SK-N-SH (cell line): ENCODE measurements around the gene TNK2. TPM values are rescaled to one million over a fixed set of nuclear protein-coding genes. Genes with fewer than 3 reads are reported as not detected.
"Not testable (repeated sequence)": the region's sequence is repeated elsewhere in the genome, so short reads cannot be mapped to it uniquely, and the experiment has no call there.

ENCODE experiments used
- CTCF ChIA-PET: fragments of 300-600, 350-600 bp; formaldehyde crosslinking; extraction: SDS; loops from one replicate; lab custom pipeline; 2021; lab: Yijun Ruan, JAX
- POLR2A ChIA-PET: fragments of 350-600 bp; sonication (Branson Sonifier 250); formaldehyde crosslinking; extraction: SDS; loops from one replicate; lab custom pipeline; 2020; ENCODE audit warnings: antibody characterized with exemption, inconsistent platforms; lab: Yijun Ruan, JAX
- DNase-seq: peaks from one replicate; pipeline ENCODE4 v3.0.0; 2012
- H2AFZ ChIP-seq: fragments of 200-600 bp; sonication (generic); 2 replicates; pipeline ENCODE4 v1.8.1; 2016; ENCODE audit warnings: antibody characterized with exemption, mild to moderate bottlenecking, low read depth
- H3F3A ChIP-seq: fragments of 200-600 bp; sonication (generic); replicated peaks from 2 replicates; pipeline ENCODE3; 2016; ENCODE audit warnings: antibody characterized with exemption, mild to moderate bottlenecking; ENCODE audit not compliant: insufficient read depth
- H3K27ac ChIP-seq, 2 experiments: fragments of 200-500 bp in 1 of 2; fragments of 200-600 bp in 1 of 2; sonication (Bioruptor generic) in 1 of 2; sonication (generic), shearing (Covaris generic) in 1 of 2; 2 replicates each; pipeline versions ENCODE4 v1.5.1 to v1.6.1; 2014 to 2016; ENCODE audit warnings: low read depth in 2 of 2, inconsistent platforms in 1 of 2, low read length in 1 of 2, mild to moderate bottlenecking in 1 of 2, mixed read lengths in 1 of 2
- H3K27me3 ChIP-seq: fragments of 200-600 bp; sonication (generic), shearing (Covaris generic); 2 replicates; pipeline ENCODE4 v1.6.1; 2016; ENCODE audit warnings: mixed run types; ENCODE audit not compliant: insufficient read depth
- H3K36me3 ChIP-seq, 2 experiments: fragments of 200-500 bp in 1 of 2; fragments of 200-600 bp in 1 of 2; sonication (Bioruptor generic) in 1 of 2; sonication (generic) in 1 of 2; replicated peaks in 1 of 2; 2 replicates each; pipeline versions ENCODE3 to v1.5.1; 2014 to 2016; ENCODE audit warnings: low read length in 1 of 2, mild to moderate bottlenecking in 1 of 2; ENCODE audit not compliant: insufficient read depth in 2 of 2, control insufficient read depth in 1 of 2
- H3K4me1 ChIP-seq, 2 experiments: fragments of 200-500 bp in 1 of 2; fragments of 200-600 bp in 1 of 2; sonication (Bioruptor generic) in 1 of 2; sonication (generic), shearing (Covaris generic) in 1 of 2; 2 replicates each; pipeline versions ENCODE4 v1.5.1 to v1.6.1; 2014 to 2016; ENCODE audit warnings: low read depth in 1 of 2, low read length in 1 of 2, mixed run types in 1 of 2; ENCODE audit not compliant: insufficient read depth in 2 of 2, control insufficient read depth in 1 of 2
- H3K4me2 ChIP-seq: fragments of 200-600 bp; sonication (generic), shearing (Covaris generic); 2 replicates; pipeline ENCODE4 v1.6.1; 2017; ENCODE audit warnings: mixed run types
- H3K4me3 ChIP-seq, 2 experiments: fragments of 200-500 bp in 1 of 2; fragments of 200-600 bp in 1 of 2; sonication (Bioruptor generic) in 1 of 2; sonication (generic), shearing (Covaris generic) in 1 of 2; 2 replicates each; pipeline versions ENCODE4 v1.5.1 to v1.8.1; 2014 to 2016; ENCODE audit warnings: low read depth in 2 of 2, inconsistent platforms in 1 of 2, low read length in 1 of 2, mild to moderate bottlenecking in 1 of 2, mixed read lengths in 1 of 2, moderate library complexity in 1 of 2
- H3K79me2 ChIP-seq: fragments of 200-600 bp; sonication (generic); 2 replicates; pipeline ENCODE4 v1.8.1; 2017; ENCODE audit warnings: mild to moderate bottlenecking; ENCODE audit not compliant: insufficient read depth
- H3K9ac ChIP-seq: fragments of 200-600 bp; sonication (generic); 2 replicates; pipeline ENCODE4 v1.6.1; 2017; ENCODE audit warnings: mixed run types
- H3K9me2 ChIP-seq: fragments of 200-600 bp; sonication (generic); 2 replicates; pipeline ENCODE4 v1.6.1; 2017; ENCODE audit warnings: mixed run types
- H3K9me3 ChIP-seq: fragments of 200-600 bp; sonication (generic); 2 replicates; pipeline ENCODE4 v1.6.1; 2017; ENCODE audit warnings: mixed run types, mild to moderate bottlenecking, moderate library complexity
- H4K20me1 ChIP-seq: fragments of 200-600 bp; sonication (generic); 2 replicates; pipeline ENCODE4 v1.6.1; 2017; ENCODE audit warnings: mild to moderate bottlenecking, mixed run types; ENCODE audit not compliant: insufficient read depth
- CHD2 ChIP-seq: fragments of 150-350 bp; IDR thresholded peaks from 2 replicates; pipeline ENCODE4 v1.6.1; 2018; ENCODE audit warnings: low read length; ENCODE audit not compliant: partially characterized antibody
- ELF1 ChIP-seq: IDR thresholded peaks from 2 replicates; pipeline ENCODE4 v1.4.0; 2012
- EZH2phosphoT487 ChIP-seq: fragments of 200-600 bp; sonication (generic); IDR thresholded peaks from 2 replicates; pipeline ENCODE4 v1.6.1; 2017; ENCODE audit warnings: low read depth, mixed run types, mild to moderate bottlenecking, antibody characterized with exemption, moderate library complexity, borderline replicate concordance
- FOXJ3 ChIP-seq: sonication (generic); formaldehyde crosslinking; IDR thresholded peaks from 2 replicates; pipeline ENCODE4 v1.5.1; 2020; ENCODE audit warnings: mild to moderate bottlenecking, missing genetic modification reagents
- FOXM1 ChIP-seq: IDR thresholded peaks from 2 replicates; pipeline ENCODE4 v1.4.0; 2012; ENCODE audit warnings: low read depth, mild to moderate bottlenecking
- MXI1 ChIP-seq: IDR thresholded peaks from 2 replicates; pipeline ENCODE4 v1.6.1; 2012; ENCODE audit warnings: mild to moderate bottlenecking, low read depth, low read length, improper control_type of control experiment
- NRF1 ChIP-seq: IDR thresholded peaks from 2 replicates; pipeline ENCODE4 v1.6.1; 2012; ENCODE audit warnings: low read depth, mild to moderate bottlenecking, low read length
- RAD21 ChIP-seq: IDR thresholded peaks from 2 replicates; pipeline ENCODE4 v1.6.1; 2012; ENCODE audit warnings: mild to moderate bottlenecking, low read length
- RXRA ChIP-seq: IDR thresholded peaks from 2 replicates; pipeline ENCODE4 v1.4.0; 2012; ENCODE audit warnings: low read depth, mild to moderate bottlenecking, borderline replicate concordance
- SMC3 ChIP-seq: IDR thresholded peaks from 2 replicates; pipeline ENCODE4 v1.6.1; 2012; ENCODE audit warnings: low read depth, low read length, improper control_type of control experiment
- TAF1 ChIP-seq: IDR thresholded peaks from 2 replicates; pipeline ENCODE4 v1.6.1; 2012; ENCODE audit warnings: low read depth, mild to moderate bottlenecking, low read length, moderate library complexity, borderline replicate concordance
- WGBS: methylation state at CpG from one replicate; pipeline ENCODE4 v1.1.6; 2017; ENCODE audit warnings: low lambda C conversion rate; 5-methylcytosine and 5-hydroxymethylcytosine counted together
- polyA plus RNA-seq, 3 experiments: library from polyadenylated mRNA; depleted of rRNA; stranded (reverse); fragments of >200 nt; gene quantifications; 2 replicates each; pipeline ENCODE4 v1.2.3, GENCODE V29; 2012
- TF ChIP-seq, protein P1 (sequence below): fragments of 150-350 bp; IDR thresholded peaks from 2 replicates; pipeline ENCODE4 v1.6.1; 2017; ENCODE audit warnings: antibody characterized with exemption, low read length, low read depth, borderline replicate concordance
- TF ChIP-seq, protein P2 (sequence below): IDR thresholded peaks from 2 replicates; pipeline ENCODE4; 2012
- TF ChIP-seq, protein P3 (sequence below): fragments of 150-350 bp; IDR thresholded peaks from 2 replicates; pipeline ENCODE4 v1.6.1; 2016; ENCODE audit warnings: mild to moderate bottlenecking, low read depth, low read length
- TF ChIP-seq, protein P4 (sequence below): IDR thresholded peaks from 2 replicates; pipeline ENCODE4 v1.6.1; 2012; ENCODE audit warnings: mild to moderate bottlenecking, low read depth, low read length, moderate library complexity

Gene TNK2
- polyA plus RNA-seq, 1 of the 3 experiments (the other 2 are of a cell fraction) = 17.3 TPM

DNA sequence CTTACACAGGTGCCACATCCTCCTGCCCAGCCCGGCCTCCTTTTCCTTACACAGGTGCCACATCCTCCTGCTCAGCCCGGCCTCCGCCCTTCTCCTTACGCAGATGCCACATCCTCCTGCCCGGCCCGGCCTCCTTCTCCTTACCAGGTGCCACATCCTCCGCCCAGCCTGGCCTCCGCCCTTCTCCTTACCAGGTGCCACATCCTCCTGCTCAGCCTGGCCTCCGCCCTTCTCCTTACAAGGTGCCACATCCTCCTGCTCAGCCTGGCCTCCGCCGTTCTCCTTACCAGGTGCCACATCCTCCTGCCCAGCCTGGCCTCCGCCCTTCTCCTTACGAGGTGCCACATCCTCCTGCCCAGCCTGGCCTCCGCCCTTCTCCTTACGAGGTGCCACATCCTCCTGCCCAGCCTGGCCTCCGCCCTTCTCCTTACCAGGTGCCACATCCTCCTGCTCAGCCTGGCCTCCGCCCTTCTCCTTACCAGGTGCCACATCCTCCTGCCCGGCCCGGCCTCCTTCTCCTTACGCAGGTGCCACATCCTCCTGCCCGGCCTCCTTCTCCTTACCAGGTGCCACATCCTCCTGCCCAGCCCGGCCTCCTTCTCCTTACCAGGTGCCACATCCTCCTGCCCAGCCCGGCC is 92.0 kb downstream of the TNK2 start:
- H3K4me3 ChIP-seq, H3K27ac ChIP-seq, H3K9ac ChIP-seq, H3K9me2 ChIP-seq, H3K79me2 ChIP-seq, H3K27me3 ChIP-seq, H4K20me1 ChIP-seq, POLR2A ChIA-PET, H3K36me3 ChIP-seq, H3K4me2 ChIP-seq, H2AFZ ChIP-seq, DNase-seq, H3K9me3 ChIP-seq, H3K4me1 ChIP-seq, H3F3A ChIP-seq, CTCF ChIA-PET: not testable (repeated sequence)
- 71% methylated on average over 23 of the region's 23 CpGs for WGBS

DNA sequence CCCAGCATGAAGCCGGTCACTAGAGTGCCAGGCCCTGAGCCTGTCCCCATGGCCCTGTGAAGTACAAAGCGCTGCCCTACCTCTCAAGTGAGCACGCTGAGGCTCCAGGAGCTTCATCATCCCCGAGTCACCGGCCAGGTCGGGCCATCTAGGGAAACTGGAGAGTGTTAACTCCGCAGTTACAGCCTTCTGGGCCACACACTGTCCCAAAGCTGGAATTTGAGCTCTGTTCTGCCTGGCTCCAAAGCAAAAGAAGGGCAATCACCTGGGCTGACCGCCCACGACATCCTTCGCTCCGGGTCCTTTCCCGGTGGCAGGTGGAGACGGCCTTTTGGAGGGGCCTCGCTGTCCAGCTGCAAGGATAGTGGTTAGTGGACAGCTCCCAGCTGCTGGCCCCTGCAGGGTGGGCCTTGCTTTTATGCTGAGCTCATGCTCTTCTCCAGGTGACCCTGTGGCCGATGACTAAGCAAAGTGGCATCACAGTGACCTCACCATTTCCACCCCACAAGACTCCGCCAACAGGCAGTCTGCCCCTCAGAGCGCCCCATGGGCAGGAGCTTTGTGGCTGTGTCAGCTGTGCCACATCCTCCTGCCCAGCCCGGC is 93.1 kb downstream of the TNK2 start:
- Histone ChIP-seq H3K4me3 (no peak overlapping the region), H3K9me3 (no peaks in the 10 kb centered on the region), H3K79me2 (no peaks in the 10 kb centered on the region), H3K4me1 (peaks cover 0 to 4% of the 10 kb centered on the region in 2 experiments; a peak in 1 of 4 replicates), H3F3A (no peaks in the 10 kb centered on the region), H4K20me1 (no peaks in the 10 kb centered on the region), H3K9ac (no peak overlapping the region), H3K4me2 (no peak overlapping the region), H3K9me2 (no peaks in the 10 kb centered on the region), H3K27ac (no peak overlapping the region), H2AFZ (no peak overlapping the region), H3K36me3 (no peaks in the 10 kb centered on the region), H3K27me3 (no peaks in the 10 kb centered on the region)
- ChIA-PET POLR2A (no interaction called here), CTCF (interaction anchor here (0.8 to 1.6 kb wide), 4 partner anchors 13 to 79 kb away, joined by 3 read pairs; no protein-coding TSS in a partner anchor)
- no peak for DNase-seq
- TF ChIP-seq ELF1 (no peak), RAD21 (no peak), SMC3 (no peak), FOXJ3 (CRISPR knock-in tag) (no peak), RXRA (no peak), MXI1 (no peak), EZH2phosphoT487 (no peak), NRF1 (no peak), FOXM1 (no peak), CHD2 (no peak), TAF1 (no peak)
- TF ChIP-seq, protein P1, sequence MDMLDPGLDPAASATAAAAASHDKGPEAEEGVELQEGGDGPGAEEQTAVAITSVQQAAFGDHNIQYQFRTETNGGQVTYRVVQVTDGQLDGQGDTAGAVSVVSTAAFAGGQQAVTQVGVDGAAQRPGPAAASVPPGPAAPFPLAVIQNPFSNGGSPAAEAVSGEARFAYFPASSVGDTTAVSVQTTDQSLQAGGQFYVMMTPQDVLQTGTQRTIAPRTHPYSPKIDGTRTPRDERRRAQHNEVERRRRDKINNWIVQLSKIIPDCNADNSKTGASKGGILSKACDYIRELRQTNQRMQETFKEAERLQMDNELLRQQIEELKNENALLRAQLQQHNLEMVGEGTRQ = no peak
- TF ChIP-seq, protein P2, sequence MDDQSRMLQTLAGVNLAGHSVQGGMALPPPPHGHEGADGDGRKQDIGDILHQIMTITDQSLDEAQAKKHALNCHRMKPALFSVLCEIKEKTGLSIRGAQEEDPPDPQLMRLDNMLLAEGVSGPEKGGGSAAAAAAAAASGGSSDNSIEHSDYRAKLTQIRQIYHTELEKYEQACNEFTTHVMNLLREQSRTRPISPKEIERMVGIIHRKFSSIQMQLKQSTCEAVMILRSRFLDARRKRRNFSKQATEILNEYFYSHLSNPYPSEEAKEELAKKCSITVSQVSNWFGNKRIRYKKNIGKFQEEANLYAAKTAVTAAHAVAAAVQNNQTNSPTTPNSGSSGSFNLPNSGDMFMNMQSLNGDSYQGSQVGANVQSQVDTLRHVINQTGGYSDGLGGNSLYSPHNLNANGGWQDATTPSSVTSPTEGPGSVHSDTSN = no peak
- TF ChIP-seq, protein P3, sequence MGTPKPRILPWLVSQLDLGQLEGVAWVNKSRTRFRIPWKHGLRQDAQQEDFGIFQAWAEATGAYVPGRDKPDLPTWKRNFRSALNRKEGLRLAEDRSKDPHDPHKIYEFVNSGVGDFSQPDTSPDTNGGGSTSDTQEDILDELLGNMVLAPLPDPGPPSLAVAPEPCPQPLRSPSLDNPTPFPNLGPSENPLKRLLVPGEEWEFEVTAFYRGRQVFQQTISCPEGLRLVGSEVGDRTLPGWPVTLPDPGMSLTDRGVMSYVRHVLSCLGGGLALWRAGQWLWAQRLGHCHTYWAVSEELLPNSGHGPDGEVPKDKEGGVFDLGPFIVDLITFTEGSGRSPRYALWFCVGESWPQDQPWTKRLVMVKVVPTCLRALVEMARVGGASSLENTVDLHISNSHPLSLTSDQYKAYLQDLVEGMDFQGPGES = no peak
- TF ChIP-seq, protein P4, sequence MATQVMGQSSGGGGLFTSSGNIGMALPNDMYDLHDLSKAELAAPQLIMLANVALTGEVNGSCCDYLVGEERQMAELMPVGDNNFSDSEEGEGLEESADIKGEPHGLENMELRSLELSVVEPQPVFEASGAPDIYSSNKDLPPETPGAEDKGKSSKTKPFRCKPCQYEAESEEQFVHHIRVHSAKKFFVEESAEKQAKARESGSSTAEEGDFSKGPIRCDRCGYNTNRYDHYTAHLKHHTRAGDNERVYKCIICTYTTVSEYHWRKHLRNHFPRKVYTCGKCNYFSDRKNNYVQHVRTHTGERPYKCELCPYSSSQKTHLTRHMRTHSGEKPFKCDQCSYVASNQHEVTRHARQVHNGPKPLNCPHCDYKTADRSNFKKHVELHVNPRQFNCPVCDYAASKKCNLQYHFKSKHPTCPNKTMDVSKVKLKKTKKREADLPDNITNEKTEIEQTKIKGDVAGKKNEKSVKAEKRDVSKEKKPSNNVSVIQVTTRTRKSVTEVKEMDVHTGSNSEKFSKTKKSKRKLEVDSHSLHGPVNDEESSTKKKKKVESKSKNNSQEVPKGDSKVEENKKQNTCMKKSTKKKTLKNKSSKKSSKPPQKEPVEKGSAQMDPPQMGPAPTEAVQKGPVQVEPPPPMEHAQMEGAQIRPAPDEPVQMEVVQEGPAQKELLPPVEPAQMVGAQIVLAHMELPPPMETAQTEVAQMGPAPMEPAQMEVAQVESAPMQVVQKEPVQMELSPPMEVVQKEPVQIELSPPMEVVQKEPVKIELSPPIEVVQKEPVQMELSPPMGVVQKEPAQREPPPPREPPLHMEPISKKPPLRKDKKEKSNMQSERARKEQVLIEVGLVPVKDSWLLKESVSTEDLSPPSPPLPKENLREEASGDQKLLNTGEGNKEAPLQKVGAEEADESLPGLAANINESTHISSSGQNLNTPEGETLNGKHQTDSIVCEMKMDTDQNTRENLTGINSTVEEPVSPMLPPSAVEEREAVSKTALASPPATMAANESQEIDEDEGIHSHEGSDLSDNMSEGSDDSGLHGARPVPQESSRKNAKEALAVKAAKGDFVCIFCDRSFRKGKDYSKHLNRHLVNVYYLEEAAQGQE = no peak
- WGBS = 73% methylated on average over 12 of the region's 18 CpGs
